Right lobe of liver (tissue), 4 donors: ENCODE measurements around the gene AKAP13.

Source experiments
- CTCF ChIP-seq, 4 donors: fragments of 200-600 bp in 3 of 4; fragments of 450-650 bp in 1 of 4; IDR thresholded peaks; one replicate each; pipeline versions ENCODE4 v1.5.1 to v1.8.0; 2016 to 2022; ENCODE audit warnings: antibody characterized with exemption in 4 of 4, mild to moderate bottlenecking in 2 of 4
- POLR2A ChIP-seq: fragments of 450-650 bp; IDR thresholded peaks from one replicate; pipeline ENCODE4 v1.6.1; 2017; ENCODE audit warnings: antibody characterized with exemption, mild to moderate bottlenecking
- donor health status: DM: no; HTN: no; CAD: no.
- donor health status: DM: no; HTN: no; CAD: no.
- donor health status: DM: no; HTN: yes; CAD: no.

- no peak for TF ChIP-seq CTCF (IDR thresholded peaks at IDR 0.05)
- TF ChIP-seq POLR2A = no peak
Measured at GRCh38 chr15:85463276-85463892, 83.0 kb downstream of the AKAP13 start.
